ENCODE measurements around the gene DDX23.

DNA sequence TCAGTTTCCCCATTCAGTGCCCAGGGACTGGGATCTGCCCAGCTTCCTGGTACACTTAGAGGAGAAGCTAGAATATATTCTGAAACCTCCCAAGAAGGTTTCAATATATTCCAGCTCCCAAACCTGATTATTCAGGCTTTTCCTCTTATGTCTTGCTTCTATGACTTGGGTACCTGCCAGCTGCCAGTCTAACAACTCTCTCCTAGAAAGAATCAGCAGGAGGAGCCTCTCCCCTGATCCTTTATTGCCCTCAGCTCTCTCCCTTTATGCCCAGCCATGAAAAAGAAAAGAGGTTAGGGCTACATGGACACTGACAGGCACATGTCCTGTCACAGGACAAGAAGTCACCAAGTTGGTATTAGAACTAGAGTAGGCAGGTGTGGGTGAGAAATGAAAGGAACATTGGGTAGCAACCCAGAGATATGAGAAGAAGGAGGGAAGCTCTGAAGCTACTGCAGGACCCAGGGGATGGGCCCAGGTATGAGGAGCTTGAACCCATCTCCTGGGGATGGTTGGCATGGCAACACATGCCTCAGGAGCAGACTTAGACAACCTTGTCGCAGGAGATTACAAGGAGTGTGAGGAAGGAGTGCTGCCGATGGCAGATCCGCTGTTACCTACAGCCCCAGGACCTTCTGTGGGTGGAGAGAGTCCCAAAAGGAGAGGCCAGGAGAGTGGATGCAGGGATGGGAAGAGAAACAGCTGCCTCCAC is 35.7 kb downstream of the DDX23 start:
- TF ChIP-seq, protein P1, sequence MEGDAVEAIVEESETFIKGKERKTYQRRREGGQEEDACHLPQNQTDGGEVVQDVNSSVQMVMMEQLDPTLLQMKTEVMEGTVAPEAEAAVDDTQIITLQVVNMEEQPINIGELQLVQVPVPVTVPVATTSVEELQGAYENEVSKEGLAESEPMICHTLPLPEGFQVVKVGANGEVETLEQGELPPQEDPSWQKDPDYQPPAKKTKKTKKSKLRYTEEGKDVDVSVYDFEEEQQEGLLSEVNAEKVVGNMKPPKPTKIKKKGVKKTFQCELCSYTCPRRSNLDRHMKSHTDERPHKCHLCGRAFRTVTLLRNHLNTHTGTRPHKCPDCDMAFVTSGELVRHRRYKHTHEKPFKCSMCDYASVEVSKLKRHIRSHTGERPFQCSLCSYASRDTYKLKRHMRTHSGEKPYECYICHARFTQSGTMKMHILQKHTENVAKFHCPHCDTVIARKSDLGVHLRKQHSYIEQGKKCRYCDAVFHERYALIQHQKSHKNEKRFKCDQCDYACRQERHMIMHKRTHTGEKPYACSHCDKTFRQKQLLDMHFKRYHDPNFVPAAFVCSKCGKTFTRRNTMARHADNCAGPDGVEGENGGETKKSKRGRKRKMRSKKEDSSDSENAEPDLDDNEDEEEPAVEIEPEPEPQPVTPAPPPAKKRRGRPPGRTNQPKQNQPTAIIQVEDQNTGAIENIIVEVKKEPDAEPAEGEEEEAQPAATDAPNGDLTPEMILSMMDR (IDR thresholded peaks at IDR 0.05), result no peak
- no peak for TF ChIP-seq POLR2A (IDR thresholded peaks at IDR 0.05)
